Activated T-helper 2 cell treated with anti-CD3 and anti-CD28 coated beads, Interferon-gamma antibody, Interleukin-2, Interleukin-4, amounts not matched to agents 10 μg/mL and 5 μg/mL and 100 μg/mL, durations not matched to agents 14 hours and 24 hours and 36 hours (primary cell): ENCODE data around the gene MT1B. TPM values are rescaled to one million over a fixed set of nuclear protein-coding genes. Genes with fewer than 3 reads are reported as not detected.

Source experiments
- DNase-seq: peaks from one replicate; pipeline ENCODE4 v3.0.0; 2021; ENCODE audit warnings: low spot score
- H3K27ac Mint-ChIP-seq: one replicate; pipeline ENCODE4 v1.8.0; 2021; ENCODE audit warnings: mixed read lengths
- H3K27me3 Mint-ChIP-seq: one replicate; pipeline ENCODE4 v1.8.0; 2021; ENCODE audit warnings: low read depth, mixed read lengths
- H3K36me3 Mint-ChIP-seq: one replicate; pipeline ENCODE4 v1.8.0; 2021; ENCODE audit warnings: low read depth, mixed read lengths
- H3K4me1 Mint-ChIP-seq: one replicate; pipeline ENCODE4 v1.8.0; 2021; ENCODE audit warnings: low read depth, mixed read lengths
- H3K4me3 Mint-ChIP-seq: one replicate; pipeline ENCODE4 v1.8.0; 2021; ENCODE audit warnings: low read depth, mild to moderate bottlenecking, moderate library complexity, mixed read lengths
- H3K9me3 Mint-ChIP-seq: one replicate; pipeline ENCODE4 v1.8.0; 2021; ENCODE audit warnings: mixed read lengths
- intact Hi-C: fragments of 100-400 bp; cut with micrococcal nuclease; formaldehyde crosslinking; loops from one replicate; pipeline ENCODE4 v1.15.1; 2023
- total RNA-seq: library from RNA; stranded (reverse); gene quantifications from 2 replicates; pipeline ENCODE4 v1.2.3, GENCODE V29; 2022

MT1B gene
- total RNA-seq, 1 donor from 2014 or later: not detected

GRCh38 chr16:56633535-56633934 lies 18.2 kb upstream of the MT1B start:
- DNase-seq: no peak
- Mint-ChIP-seq H3K27me3 (peaks cover 74% of the 10 kb centered on the region), H3K9me3 (no peaks in the 10 kb centered on the region), H3K4me1 (peaks cover 31% of the 10 kb centered on the region), H3K27ac (no peak overlapping the region), H3K36me3 (no peaks in the 10 kb centered on the region), H3K4me3 (no peak overlapping the region)
- intact Hi-C loops: loop anchor here (5.0 kb wide), 1 partner anchor 34 kb away; the partner anchor contains the start of genes MT1G and MT1H

- intact Hi-C loops: loop anchor here (2.0 to 5.0 kb wide), 2 partner anchors 18 to 32 kb away; partner anchors contain the start of genes MT1G and MT1H
- no peaks in the 10 kb centered on the region for H3K9me3 Mint-ChIP-seq
- no peak overlapping the region for H3K27ac Mint-ChIP-seq
- H3K4me3 Mint-ChIP-seq: peak overlapping the region; percentile 65
- peaks cover 33% of the 10 kb centered on the region for H3K4me1 Mint-ChIP-seq
- no peaks in the 10 kb centered on the region for H3K36me3 Mint-ChIP-seq
- DNase-seq: no peak
- H3K27me3 Mint-ChIP-seq: peaks cover 85% of the 10 kb centered on the region
These were observed 16.8 kb upstream of the MT1B start for GRCh38 chr16:56634715-56635440.

- peak overlapping the region; percentile 49 for H3K4me3 Mint-ChIP-seq
- DNase-seq: no peak
- intact Hi-C loops: loop anchor here (2.0 kb wide), 1 partner anchor 19 kb away; no protein-coding TSS in a partner anchor
- H3K27ac Mint-ChIP-seq: no peak overlapping the region
- H3K27me3 Mint-ChIP-seq: peaks cover 87% of the 10 kb centered on the region
- peaks cover 31% of the 10 kb centered on the region for H3K4me1 Mint-ChIP-seq
- H3K9me3 Mint-ChIP-seq: no peaks in the 10 kb centered on the region
- H3K36me3 Mint-ChIP-seq: no peaks in the 10 kb centered on the region
These were observed 16.2 kb upstream of the MT1B start for GRCh38 chr16:56635441-56635967.

GRCh38 chr16:56636616-56637413 lies 14.9 kb upstream of the MT1B start:
- no peak overlapping the region for H3K4me3 Mint-ChIP-seq
- H3K9me3 Mint-ChIP-seq: no peaks in the 10 kb centered on the region
- no peaks in the 10 kb centered on the region for H3K36me3 Mint-ChIP-seq
- peaks cover 83% of the 10 kb centered on the region for H3K27me3 Mint-ChIP-seq
- intact Hi-C loops: no loop called here
- H3K4me1 Mint-ChIP-seq: peaks cover 29% of the 10 kb centered on the region
- H3K27ac Mint-ChIP-seq: no peak overlapping the region
- no peak for DNase-seq

- no peak for DNase-seq
- Mint-ChIP-seq H3K36me3 (no peaks in the 10 kb centered on the region), H3K27ac (no peak within 1 kb of the TSS), H3K27me3 (peaks cover 75% of the 10 kb centered on the region), H3K4me1 (peaks cover 34% of the 10 kb centered on the region), H3K4me3 (peak within 1 kb of the TSS; percentile 70), H3K9me3 (no peaks in the 10 kb centered on the region)
- intact Hi-C loops: no loop called here
These were observed 13.6 kb upstream of the MT1B start, which contains the start of gene MT1A for GRCh38 chr16:56637814-56638750. Gene MT1A (plus strand): TSS chr16:56638666. CDS start chr16:56638739, 73 bp downstream.

- DNase-seq: no peak
- Mint-ChIP-seq H3K4me3 (no peak overlapping the region), H3K9me3 (no peaks in the 10 kb centered on the region), H3K27me3 (peaks cover 65% of the 10 kb centered on the region), H3K27ac (no peak overlapping the region), H3K4me1 (peaks cover 42% of the 10 kb centered on the region), H3K36me3 (no peaks in the 10 kb centered on the region)
- intact Hi-C loops: no loop called here
These were observed 12.6 kb upstream of the MT1B start for GRCh38 chr16:56639045-56639444.

GRCh38 chr16:56640076-56640475 lies 11.6 kb upstream of the MT1B start:
- intact Hi-C loops: loop anchor here (5.0 kb wide), 1 partner anchor 42 kb away; the partner anchor contains the start of gene MT1X
- Mint-ChIP-seq H3K4me1 (peaks cover 41% of the 10 kb centered on the region), H3K27ac (no peak overlapping the region), H3K9me3 (no peaks in the 10 kb centered on the region), H3K4me3 (no peak overlapping the region), H3K27me3 (peaks cover 56% of the 10 kb centered on the region), H3K36me3 (no peaks in the 10 kb centered on the region)
- DNase-seq: no peak

GRCh38 chr16:56641166-56641565 lies 10.5 kb upstream of the MT1B start:
- H3K9me3 Mint-ChIP-seq: no peaks in the 10 kb centered on the region
- H3K27ac Mint-ChIP-seq: no peak overlapping the region
- H3K27me3 Mint-ChIP-seq: peaks cover 57% of the 10 kb centered on the region
- no peaks in the 10 kb centered on the region for H3K36me3 Mint-ChIP-seq
- no peak overlapping the region for H3K4me3 Mint-ChIP-seq
- peaks cover 38% of the 10 kb centered on the region for H3K4me1 Mint-ChIP-seq
- intact Hi-C loops: loop anchor here (5.0 kb wide), 1 partner anchor 41 kb away; the partner anchor contains the start of gene MT1X
- DNase-seq: no peak

- Mint-ChIP-seq H3K4me3 (peak overlapping the region; percentile 70), H3K36me3 (no peaks in the 10 kb centered on the region), H3K27me3 (peaks cover 48% of the 10 kb centered on the region), H3K9me3 (no peaks in the 10 kb centered on the region), H3K27ac (peak overlapping the region; percentile 60), H3K4me1 (peaks cover 23% of the 10 kb centered on the region)
- DNase-seq: peak; percentile 76
- intact Hi-C loops: loop anchor here (1.0 to 5.0 kb wide), 6 partner anchors 14 to 59 kb away; partner anchors contain the start of genes MT1E, MT1F and MT1X
These were observed 8.5 kb upstream of the MT1B start for GRCh38 chr16:56643080-56643778.

- no peaks in the 10 kb centered on the region for H3K36me3 Mint-ChIP-seq
- H3K9me3 Mint-ChIP-seq: no peaks in the 10 kb centered on the region
- no peak for DNase-seq
- intact Hi-C loops: loop anchor here (1.0 to 5.0 kb wide), 6 partner anchors 13 to 58 kb away; partner anchors contain the start of genes MT1E, MT1F and MT1X
- peaks cover 21% of the 10 kb centered on the region for H3K4me1 Mint-ChIP-seq
- peaks cover 51% of the 10 kb centered on the region for H3K27me3 Mint-ChIP-seq
- H3K27ac Mint-ChIP-seq: peak overlapping the region; percentile 26
- peak overlapping the region; percentile 70 for H3K4me3 Mint-ChIP-seq
These were observed 7.9 kb upstream of the MT1B start for GRCh38 chr16:56643833-56644232.

- H3K27ac Mint-ChIP-seq: no peak overlapping the region
- H3K36me3 Mint-ChIP-seq: no peaks in the 10 kb centered on the region
- intact Hi-C loops: no loop called here
- no peaks in the 10 kb centered on the region for H3K9me3 Mint-ChIP-seq
- peaks cover 42% of the 10 kb centered on the region for H3K27me3 Mint-ChIP-seq
- DNase-seq: no peak
- H3K4me1 Mint-ChIP-seq: peaks cover 21% of the 10 kb centered on the region
- no peak overlapping the region for H3K4me3 Mint-ChIP-seq
These were observed 6.4 kb upstream of the MT1B start for GRCh38 chr16:56645311-56645710.
